Stimulated activated naive CD4-positive, alpha-beta T cell treated with Interleukin-2 at 50 U/mL for 16 hours (primary cell): ENCODE results near the gene CD6.

ENCODE experiments used
- DNase-seq: peaks from one replicate; lab custom pipeline; 2025; lab: John Stamatoyannopoulos, UW

CD6 gene

DNA sequence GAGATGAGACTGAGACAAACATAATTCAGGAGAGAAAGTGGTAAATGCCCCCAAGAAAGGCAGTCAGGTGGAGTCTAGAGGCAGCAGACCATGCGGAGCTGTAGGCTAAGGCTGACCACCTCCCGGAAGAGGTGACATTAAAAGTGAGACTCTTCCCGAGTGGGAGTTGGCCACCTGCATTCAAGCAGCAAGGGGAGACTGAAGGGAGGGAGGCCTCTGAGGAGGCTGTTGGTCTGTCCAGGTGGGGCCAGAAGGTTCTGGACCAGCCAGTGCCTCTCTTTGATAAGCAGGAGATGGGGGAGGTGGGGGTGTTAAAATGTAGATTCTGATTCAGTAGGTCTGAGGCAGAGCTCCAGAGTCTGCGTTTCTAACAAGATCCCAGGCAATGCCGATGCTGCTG, 37.5 kb downstream of the CD6 start:
- no peak for DNase-seq

DNA sequence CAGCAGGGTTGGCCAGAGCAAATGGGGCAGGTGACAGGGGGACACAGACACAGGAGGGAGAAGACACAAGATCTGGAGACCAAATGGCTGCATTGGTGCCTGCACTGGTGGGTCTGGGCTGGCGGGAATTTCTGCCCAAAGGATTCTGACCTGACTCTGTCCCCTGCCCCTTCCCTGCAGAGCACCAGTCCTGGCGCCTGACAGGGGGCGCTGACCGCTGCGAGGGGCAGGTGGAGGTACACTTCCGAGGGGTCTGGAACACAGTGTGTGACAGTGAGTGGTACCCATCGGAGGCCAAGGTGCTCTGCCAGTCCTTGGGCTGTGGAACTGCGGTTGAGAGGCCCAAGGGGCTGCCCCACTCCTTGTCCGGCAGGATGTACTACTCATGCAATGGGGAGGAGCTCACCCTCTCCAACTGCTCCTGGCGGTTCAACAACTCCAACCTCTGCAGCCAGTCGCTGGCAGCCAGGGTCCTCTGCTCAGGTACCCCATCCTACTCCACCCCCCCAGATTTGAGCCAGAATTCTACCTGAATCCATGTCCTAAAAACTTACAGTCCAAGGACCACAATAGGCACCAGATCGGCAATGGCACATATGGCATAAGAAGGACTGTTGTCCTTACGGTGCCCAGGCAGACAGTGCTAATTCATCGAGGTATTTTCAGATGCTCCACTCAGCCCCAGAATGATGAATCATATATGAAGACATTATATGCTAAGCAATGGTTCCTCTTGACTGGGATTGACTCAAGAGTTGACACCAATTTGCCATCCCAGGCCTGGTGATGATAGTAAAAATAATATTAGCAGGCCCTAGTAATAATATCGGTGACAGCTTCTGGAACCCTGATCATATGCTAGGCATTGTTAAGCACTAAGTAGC, 38.2 kb downstream of the CD6 start:
- DNase-seq, result no peak

DNA sequence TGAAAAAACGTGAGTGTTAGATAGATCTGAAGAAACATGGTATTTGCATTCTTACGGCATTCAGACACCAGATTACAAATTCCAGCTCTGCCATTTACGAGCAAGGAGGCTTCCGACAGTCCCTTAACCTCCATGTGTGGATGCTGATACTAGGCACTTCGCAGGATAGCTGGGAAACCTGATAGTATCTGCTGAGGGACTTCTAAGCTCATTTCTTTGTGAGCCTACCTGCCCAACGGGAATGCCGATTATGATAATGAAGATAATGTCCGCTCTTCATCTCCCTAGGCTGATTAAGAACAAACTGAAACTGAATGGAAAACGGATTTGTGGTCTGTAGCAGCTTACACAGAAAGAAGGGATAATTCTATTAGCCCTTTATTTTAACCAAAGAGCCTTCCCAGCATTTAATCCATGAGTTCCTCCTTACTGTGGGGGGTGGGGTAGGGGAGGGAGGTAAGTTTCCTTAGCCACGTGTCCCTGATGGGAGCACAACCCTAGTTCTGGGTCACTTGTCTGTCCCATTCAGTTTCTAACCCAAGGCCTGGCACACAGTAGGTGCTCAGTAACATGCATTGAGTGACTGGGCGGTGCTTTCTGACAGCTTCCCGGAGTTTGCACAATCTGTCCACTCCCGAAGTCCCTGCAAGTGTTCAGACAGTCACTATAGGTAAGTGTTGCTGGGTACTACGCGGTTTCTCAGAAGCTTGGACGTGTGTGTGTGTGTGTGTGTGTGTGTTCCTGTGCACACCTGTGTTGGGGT, 39.2 kb downstream of the CD6 start:
- no peak for DNase-seq

DNA sequence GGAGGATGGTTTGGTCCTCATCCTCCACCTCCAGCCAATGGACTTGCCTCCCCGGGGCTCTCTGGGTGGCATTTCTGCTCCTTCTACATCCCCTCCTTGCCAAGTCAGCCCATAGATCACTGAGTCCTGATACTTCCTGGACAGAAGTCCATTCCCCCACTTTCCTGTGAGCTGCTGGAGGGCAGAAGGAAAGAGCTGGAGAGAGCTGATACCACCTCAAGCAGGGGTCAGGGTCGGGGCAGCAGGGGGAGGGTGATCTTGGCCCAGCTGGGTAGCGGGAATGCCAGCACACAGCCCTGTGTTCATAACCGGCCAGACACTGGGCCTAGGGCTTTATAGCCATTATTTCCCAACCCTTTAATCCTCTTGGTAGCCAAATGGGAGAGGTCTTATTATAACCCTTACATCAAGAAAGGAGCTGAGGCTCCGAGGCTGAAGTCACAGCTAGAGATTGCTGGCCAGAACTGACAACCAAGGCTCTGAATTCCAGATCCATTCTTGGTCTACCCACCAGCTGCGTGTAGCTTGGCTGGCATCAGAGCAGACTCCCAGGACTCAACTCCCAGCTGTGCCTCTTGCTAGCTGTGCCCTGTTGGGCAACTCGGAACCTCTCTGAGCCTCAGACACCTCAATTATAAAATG, 39.9 kb downstream of the CD6 start:
- DNase-seq, result no peak

DNA sequence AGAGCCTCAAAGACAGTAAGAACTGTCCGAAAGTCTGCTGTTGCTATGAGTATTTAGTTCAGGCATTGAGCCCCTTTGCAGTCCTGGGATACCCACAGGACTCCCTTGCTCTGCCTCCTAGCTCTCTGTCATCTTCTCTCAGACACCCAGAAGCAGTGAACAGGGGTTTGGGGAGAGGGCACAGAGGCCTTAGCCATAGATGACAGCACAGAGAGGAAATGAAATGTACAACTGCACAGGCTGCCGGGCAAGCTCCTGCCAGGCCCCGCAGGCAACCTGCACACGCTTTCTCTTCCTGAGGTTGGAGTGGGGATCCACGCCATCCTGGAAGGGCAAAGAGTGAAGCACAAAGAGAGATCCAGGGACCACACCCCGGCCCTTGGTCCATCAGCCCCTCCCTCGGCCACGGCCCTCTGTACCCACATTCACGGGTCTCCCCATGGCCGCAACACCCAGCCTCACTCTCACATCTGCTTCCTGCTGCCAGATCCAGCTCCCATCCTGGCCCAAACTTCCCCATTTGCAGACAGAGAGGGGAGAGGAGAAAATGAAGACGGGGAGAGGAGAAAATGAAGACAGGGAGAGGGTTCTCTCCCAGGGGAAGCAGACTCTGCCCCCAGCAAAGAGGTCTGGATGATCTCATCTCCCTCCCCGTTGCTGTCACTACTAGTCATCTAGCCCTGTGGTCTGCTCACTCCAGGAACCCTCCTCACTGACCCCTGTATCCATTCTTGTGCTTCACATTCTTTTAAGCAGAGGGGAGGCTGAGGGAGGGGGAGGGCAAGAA, 40.7 kb downstream of the CD6 start:
- DNase-seq, result no peak

DNA sequence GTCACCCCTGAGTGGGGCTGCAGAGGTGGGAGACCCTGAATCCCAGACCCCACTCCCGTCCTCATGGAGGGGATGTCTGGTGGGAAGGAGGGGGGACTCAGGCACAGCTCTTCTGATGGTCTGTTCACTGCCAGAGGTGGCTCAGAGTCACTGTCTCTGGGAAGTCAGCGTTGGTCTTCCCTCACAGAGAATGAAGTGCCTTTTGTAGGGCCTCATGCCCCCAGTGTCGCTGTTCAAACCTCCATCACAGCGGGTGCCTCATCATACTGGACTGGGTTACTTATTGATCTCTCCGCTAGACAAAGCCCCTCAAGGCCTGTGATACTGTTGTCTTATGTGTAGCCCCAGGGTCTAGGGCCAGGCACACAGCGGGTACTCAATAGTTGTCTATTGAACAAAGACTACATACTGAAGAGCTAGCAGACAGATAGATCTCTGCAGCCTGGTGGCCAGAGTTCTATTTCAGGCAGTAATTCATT, 41.3 kb downstream of the CD6 start:
- no peak for DNase-seq

DNA sequence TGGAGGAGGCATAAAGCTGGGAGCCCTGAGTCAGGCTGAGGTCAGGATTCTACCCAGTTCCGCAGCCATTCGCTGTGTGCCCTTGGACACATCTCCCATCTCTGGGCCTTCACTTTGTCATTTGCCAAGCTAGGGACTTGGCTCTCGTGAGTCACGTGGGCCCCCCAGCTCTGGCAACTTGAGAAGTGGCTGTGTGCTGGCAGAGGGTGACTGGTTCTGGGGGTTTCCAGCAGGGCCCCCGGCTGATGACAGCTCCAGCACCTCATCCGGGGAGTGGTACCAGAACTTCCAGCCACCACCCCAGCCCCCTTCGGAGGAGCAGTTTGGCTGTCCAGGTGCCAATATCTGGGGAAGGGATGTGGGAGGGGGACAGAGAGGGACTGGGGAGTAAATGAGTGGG, 46.6 kb downstream of the CD6 start:
- no peak for DNase-seq

DNA sequence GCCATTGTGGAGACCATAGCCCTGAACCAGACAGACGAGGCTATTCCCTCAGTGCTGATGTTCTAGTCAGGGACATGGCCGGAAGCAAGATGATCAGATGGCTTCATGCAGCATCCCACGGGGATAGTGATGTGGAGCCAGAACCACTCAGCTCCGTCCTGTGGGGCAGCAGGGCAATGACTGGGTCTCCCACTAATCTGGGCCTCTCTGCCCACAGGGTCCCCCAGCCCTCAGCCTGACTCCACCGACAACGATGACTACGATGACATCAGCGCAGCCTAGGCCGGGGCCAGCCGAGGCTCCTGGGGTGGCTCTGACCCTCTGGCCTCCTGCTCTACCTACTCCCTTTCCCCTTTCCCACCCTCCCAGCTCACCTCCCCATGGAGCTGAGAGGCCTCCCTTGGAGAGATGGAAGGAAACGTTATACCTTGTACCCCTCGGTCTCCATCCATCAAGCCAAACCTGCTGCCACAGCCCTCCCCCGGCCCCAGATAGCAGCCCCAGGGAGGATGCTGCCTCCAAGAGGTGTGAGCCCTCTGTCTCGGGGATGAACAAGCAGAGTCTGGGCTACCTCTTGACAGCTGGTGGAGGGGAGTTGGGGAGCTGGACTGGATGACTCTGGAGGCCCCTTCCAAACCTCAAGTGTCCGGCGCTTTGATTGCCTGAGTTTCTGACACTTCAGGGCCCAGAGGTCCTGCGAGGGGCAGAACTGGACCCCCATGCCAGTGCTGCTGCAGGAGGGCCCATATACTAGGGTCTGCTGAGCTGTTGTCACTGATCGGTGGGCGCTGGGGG, 47.8 kb downstream of the CD6 start:
- DNase-seq, result no peak

DNA sequence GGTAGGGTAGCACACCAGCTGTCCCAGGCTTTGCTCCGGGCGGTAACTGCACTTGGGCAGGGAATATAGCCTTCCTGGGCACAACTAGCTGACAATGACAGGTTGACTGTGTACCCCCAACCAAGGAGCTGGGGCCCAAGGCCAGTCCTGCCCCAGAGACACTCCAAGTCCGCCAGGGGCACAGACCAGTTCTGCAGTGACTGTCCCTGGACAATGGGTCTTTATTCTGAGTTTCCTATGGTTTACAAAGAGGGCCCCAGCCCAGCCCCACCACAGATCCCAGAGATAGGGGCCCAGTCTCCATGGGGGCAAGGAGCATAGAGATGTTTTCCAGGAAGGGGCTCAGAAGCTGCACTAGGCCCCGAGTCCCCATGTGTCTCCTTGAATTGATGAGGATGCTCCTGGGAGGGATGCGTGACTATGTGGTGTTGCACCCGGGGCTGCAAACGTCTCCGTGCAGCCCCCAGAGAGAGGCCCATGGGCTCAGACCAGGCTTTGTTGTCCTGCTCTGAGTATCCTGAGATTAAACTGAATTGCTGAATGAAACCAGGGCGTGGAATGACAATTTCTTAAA, 48.4 kb downstream of the CD6 start:
- DNase-seq, result no peak

DNA sequence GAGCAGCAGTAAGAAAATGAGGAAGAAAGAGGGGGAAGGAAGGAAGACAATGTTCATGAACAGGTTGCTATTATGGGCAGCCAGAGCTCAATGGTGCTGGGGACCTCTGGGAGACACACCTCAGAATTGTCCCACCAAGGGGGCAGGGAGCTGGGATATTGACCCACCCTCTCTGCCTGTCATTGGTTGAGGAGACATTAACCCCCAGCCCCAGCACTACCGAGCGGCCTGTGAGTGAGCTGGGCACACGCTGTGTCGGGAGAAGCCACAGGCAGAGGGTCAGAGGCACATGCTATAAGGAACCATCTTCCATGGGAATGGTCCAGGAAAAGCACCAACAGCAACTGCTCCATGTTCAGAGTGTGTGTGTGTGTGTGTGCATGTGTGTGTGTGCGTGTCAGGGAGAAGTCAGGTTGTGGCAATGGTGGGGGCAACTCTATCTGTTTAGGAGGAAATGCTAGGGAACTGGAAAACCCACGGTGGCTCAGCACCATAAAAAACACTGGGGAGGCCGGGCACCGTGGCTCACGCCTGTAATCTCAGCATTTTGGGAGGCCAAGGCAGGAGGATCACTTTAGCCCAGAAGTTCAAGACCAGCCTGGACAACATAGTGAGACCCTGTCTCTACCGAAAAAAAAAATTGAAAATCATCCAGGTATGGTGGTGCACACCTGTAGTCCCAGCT, 49.2 kb downstream of the CD6 start:
- no peak for DNase-seq

DNA sequence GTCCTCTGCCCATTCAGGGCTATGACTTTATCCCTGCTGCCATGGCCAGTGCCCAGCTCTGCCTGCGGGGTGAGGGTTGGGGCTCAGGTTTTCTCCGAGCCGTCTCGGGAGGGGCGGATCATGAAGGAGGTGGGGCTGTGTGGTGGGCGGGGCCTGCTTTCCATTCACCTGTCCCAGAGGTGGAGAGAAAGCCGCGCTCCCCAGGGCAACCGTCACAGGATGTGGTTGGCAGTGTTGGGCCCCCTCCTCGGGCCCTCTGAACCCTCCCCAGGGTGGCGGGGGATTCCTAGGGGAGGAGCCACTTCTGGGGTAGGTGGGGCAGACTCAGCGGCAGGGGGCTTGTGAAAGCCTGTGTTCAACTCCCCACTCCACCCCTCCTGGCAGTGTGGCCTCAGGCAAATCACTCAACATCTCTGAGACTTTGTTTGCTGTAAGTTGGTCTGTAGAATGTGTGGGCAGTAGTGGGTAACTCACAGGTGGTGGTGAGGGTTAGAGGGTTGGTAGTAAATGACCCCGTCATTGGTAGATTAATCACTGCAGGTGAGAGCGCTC, 50.3 kb downstream of the CD6 start:
- peak; percentile 84 for DNase-seq

DNA sequence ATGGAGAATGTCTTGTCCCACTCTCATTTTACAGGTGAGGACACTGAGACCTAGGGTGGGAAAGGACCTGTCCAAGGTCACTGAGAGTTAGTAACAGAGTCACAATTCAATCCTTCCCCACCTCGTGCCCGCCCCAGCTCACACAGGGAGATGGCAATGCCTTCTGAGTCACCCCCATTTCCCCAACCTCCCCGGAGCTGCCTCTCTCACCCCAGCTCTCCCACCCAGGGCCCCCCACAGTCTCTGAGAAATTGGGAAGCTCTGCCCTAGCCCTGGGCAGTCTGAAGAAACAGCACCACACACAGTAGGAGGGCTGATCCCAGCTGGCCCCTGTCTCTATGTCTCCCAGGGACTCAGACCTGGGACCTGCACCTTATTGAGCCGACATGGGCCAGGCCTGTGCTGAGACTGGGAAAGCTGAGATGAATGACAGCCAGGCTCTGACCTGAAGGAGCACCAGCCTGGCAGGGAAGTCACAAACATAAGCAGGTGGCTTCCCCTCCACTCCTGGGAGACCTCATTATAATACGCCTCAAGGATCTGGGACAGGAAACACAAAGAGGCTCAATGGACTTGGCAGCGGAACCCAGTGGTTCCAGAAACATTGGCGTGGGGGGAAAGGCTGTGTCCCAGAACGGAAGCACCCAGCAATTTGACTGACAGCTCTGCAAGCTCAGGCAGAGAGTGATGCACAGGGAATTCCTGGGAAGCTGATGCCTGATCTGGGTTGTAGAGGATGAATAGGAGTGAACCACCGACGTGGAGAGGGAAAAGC, 51.0 kb downstream of the CD6 start:
- peak; percentile 47 for DNase-seq

DNA sequence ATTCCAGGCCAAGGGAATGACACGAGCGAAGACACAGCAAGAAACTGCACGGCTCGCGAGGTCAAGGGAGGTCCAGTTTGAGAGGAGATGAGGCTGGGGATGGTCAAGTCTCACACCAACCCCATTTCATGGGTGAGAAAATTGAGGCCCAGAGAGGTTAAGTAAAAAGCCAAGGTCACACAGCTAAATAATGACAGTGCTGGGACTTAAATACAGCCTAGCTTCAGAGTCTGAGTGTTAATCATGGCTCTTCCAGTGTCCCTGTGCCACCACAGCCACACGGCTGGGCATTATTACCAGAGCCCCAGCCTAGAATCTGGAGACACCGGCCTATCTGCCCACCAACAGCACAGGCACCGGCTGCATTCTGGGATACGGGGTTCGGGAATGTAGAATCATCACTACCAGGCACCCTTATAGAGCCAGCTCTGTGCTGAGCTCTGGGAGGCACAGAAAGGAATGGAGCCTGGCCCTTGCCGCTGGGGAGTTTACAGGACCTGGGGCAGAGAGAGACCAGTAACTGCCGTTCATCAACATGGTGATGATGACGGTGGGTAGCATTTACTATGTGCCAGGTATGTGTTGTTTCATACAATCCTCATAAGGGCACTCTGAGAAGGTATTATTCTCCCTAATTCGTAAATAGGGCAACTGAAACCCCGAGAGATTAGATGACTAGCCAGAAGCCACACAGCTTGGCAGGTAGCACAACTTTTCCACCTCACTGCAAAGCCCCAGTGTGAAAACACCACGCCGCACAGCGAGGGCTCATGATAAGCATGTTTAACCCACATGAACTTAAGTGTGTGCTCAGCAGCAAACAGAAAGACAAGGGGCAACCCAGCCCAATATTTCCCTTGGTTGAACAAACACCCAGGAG, 51.8 kb downstream of the CD6 start:
- DNase-seq, result peak; percentile 76

DNA sequence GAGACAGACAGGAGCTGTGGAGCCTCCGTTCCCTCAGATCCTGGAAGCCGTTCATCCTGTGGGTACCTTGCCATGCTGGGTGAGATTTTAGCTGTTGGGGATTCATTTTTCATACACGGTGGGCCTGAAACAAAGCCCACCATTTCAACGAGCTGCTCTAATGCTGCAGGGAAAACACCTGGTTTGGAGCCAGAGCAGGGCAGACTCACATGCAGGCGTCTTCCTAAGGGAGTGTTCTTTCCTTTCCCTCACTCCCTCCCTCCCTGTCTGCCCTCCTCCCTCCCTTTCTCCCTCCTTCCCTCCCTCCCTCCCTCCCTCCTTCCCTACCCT, 52.5 kb downstream of the CD6 start:
- no peak for DNase-seq

DNA sequence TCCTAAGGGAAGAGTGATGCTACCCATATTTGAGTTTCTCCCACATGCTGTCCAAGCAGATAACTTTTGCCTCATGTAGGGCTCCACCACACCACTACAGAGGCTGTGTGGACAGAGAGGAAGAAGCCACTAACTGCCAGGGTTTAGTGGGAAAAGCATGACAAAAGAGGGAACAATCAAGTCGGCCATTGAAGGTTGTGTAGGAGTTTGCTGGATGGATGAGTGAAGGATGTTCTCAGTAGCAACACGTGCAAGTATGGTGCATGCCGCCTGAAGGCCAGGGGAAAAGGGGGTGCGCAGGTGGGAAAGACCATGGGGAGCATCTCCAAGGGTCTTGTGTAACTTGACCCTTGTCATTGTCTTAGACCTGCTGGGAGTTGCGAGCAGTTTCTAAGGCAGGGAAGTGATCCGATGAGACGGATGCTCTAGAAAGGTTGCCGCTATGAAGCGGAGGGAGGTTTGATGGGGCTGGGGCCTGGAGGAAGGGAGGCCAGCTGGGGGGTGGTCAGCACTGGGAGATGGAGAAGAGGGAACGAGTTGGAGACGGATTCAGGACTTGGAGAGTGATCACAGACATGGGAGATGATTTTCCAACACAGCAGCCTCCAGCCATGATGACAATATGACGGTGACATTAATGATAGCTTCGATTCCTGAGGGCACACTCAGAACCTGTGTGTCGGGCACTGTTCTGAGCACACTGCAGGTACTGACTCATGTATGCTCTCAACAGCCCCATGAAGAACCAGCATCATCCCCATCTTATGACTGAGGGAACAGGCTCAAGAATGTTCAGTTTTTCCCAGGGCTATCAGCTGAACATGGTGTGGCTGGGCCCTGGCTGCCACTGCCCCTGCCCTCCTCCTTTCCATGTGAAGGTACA, 53.7 kb downstream of the CD6 start:
- DNase-seq, result no peak

DNA sequence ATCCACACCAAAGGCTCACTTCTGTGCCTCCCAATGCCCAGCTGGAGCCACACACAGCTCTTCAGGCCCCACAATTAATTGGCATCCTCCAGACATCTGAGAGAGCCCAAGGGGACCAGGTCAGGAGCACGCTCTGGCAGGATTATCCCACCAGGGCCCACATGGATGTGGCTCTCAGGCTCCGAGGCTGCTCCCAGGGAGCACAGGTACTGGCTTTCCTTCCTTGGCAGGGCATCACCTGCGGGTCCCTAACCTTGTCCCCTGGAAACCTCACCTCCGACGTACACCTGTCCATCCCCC, 54.3 kb downstream of the CD6 start:
- DNase-seq, result no peak
